Purkinje cell (primary cell): Measurements from ENCODE around the gene FAIM. TPM values are rescaled to one million over a fixed set of nuclear protein-coding genes. Genes with fewer than 3 reads are reported as not detected.

ENCODE experiments used
- polyA plus RNA-seq: library from polyadenylated mRNA; unstranded; fragments of >200 nt; fragmentation: Nextera tagmentation; gene quantifications from 2 replicates; pipeline ENCODE4 v1.2.1, GENCODE V29; 2014

The FAIM gene, protein sequence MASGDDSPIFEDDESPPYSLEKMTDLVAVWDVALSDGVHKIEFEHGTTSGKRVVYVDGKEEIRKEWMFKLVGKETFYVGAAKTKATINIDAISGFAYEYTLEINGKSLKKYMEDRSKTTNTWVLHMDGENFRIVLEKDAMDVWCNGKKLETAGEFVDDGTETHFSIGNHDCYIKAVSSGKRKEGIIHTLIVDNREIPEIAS
- polyA plus RNA-seq, result 26.4 and 27.6 TPM in 2 replicates

DNA sequence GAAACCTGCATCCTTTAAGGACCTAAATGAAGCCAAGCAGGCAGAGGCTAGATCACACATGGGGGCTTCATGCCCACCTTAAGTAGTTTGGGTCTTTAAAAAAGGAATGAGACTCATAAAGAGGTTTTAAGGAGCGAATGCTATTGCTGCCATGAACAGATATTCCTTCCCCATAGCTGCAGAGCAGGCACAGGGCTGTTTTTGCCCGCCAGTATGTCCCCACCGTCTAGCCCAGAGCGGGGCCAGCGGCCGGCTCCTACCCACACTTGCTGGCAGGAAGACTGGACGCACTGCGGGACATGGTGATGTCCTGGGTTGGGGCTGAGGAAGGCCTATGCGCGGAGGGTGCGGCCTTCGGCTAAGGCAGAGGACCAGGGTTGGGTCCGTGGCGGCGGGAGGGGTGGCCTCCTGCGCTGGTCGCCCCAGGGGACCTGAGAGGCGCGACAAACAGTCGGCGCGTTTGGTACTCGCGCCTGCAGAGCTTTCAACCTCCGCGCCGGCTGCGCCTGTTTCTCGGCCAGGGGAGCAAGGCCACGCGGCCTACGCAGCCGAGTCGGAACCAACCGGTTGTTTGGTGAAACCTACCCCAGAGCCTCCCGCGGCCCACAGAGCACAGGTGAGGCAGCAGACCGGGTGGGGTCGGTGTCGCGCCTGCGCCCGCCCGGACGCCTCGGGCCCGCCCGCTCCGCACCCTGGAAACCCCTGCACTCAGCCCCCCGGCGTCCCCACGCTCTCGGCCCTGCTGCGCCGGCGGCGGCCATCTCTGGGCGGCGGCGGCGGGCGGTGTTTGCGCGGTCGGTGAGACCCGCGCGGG lies at the start of gene FAIM:
TSS of gene FAIM (plus strand) at position 450 of the 814 bp plus-strand sequence. CDS start 10,956 bp downstream, outside the sequence.

DNA sequence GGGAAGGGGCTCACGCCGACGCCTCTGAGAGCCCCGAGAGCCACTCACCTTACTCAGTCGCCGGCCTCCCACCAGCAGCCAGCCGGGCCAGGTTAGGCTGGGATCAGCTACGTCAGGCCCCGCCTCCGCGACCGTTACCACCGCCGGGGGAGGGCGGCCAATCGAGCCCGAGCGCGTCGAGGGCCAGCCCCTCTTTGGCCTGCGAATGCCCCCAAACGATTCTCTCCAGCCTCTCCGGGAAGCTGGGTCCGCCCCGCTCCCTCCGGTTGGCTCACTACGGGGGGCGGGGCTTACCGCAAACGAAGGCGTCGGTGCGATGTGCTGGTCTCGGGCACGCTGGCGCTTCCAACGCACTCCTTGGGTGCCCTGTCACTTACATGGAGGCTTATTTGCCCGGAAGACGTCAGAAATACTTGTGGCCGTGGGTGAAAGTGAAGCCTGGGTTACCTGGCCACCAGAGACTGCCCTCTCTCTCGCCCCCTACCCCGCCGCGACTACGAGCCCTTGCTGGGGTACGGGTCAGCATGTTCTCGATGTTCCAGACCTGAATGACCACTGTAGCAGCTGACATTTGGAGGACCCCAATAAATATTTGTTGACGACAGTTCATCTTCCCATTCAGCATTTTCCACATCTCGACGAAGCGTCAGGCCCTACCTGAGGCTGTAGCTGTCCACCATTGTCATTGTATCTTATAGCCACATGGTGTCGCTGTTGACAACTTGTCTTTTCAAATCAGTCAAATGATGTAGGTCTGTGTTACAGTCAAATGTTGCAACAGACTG lies 14.2 kb upstream of the FAIM start, which contains the start of gene CEP70:
TSS of gene CEP70 (minus strand) at position 111 of the 785 bp plus-strand sequence. CDS start 21,333 bp downstream, outside the sequence.

Other genes starting within 250 kb of the FAIM start
- gene ESYT3, start 174.2 kb upstream of the FAIM start, polyA plus RNA-seq, result 5.1 and 12.4 TPM in 2 replicates
- gene CEP70, start 14.5 kb upstream of the FAIM start, polyA plus RNA-seq, result 23.7 and 31.9 TPM in 2 replicates
- 41.4 and 46.9 TPM in 2 replicates for gene PIK3CB, start 226.2 kb downstream of the FAIM start, polyA plus RNA-seq